OCI-LY3 (cell line): Measurements from ENCODE around the gene CEP104.

Experiments
- H2AFZ ChIP-seq: fragments of 200-600, 300-600 bp; shearing (Covaris generic); 2 replicates; pipeline ENCODE4 v1.6.0; 2014; ENCODE audit warnings: antibody characterized with exemption, low read depth, low read length
- H3K27ac ChIP-seq: fragments of 200-600, 300-600 bp; sonication (generic); 2 replicates; pipeline ENCODE4 v1.5.1; 2014; ENCODE audit warnings: mild to moderate bottlenecking, low read length, moderate library complexity, mixed read lengths
- H3K27me3 ChIP-seq: fragments of 200-600, 300-600 bp; sonication (generic); 2 replicates; pipeline ENCODE4 v1.6.1; 2014; ENCODE audit warnings: low read depth, low read length, mixed read lengths
- H3K36me3 ChIP-seq: fragments of 200-600, 300-600 bp; sonication (generic); replicated peaks from 2 replicates; pipeline ENCODE3; 2014; ENCODE audit warnings: low read depth, low read length, mixed read lengths
- H3K4me1 ChIP-seq: fragments of 300-600, 200-600 bp; sonication (generic); 2 replicates; pipeline ENCODE4 v1.6.1; 2014; ENCODE audit warnings: low read length, mixed read lengths
- H3K4me2 ChIP-seq: fragments of 200-600, 300-600 bp; sonication (generic); 2 replicates; pipeline ENCODE4 v1.6.1; 2014; ENCODE audit warnings: low read length, mixed read lengths
- H3K4me3 ChIP-seq: fragments of 300-600, 200-600 bp; sonication (generic); 2 replicates; pipeline ENCODE4 v1.5.1; 2014; ENCODE audit warnings: antibody characterized with exemption, mild to moderate bottlenecking, low read length, moderate library complexity
- H3K79me2 ChIP-seq: fragments of 300-600, 200-600 bp; shearing (Covaris generic); 2 replicates; pipeline ENCODE4 v1.6.1; 2014; ENCODE audit warnings: mild to moderate bottlenecking, low read length, mixed read lengths
- H3K9ac ChIP-seq: fragments of 300-600, 200-600 bp; shearing (Covaris generic); 2 replicates; pipeline ENCODE4 v1.6.0; 2014; ENCODE audit warnings: mild to moderate bottlenecking, low read length, moderate library complexity
- H3K9me3 ChIP-seq: fragments of 200-600, 300-600 bp; shearing (Covaris generic); 2 replicates; pipeline ENCODE4 v1.6.1; 2014; ENCODE audit warnings: low read length, mixed read lengths; ENCODE audit not compliant: insufficient read depth
- H4K20me1 ChIP-seq: fragments of 200-600, 300-600 bp; sonication (generic); 2 replicates; pipeline ENCODE4 v1.6.1; 2016; ENCODE audit warnings: low read length, mixed read lengths; ENCODE audit not compliant: insufficient read depth
- CTCF ChIP-seq: fragments of 200-600, 300-600 bp; sonication (generic); IDR thresholded peaks from 2 replicates; pipeline ENCODE4 v1.5.1; 2014; ENCODE audit warnings: antibody characterized with exemption, low read length, low read depth
- EZH2phosphoT487 ChIP-seq: fragments of 200-600 bp; shearing (Covaris generic); IDR thresholded peaks from 2 replicates; pipeline ENCODE4 v1.6.1; 2018; ENCODE audit warnings: antibody characterized with exemption, mixed run types, low read depth

Gene CEP104

DNA sequence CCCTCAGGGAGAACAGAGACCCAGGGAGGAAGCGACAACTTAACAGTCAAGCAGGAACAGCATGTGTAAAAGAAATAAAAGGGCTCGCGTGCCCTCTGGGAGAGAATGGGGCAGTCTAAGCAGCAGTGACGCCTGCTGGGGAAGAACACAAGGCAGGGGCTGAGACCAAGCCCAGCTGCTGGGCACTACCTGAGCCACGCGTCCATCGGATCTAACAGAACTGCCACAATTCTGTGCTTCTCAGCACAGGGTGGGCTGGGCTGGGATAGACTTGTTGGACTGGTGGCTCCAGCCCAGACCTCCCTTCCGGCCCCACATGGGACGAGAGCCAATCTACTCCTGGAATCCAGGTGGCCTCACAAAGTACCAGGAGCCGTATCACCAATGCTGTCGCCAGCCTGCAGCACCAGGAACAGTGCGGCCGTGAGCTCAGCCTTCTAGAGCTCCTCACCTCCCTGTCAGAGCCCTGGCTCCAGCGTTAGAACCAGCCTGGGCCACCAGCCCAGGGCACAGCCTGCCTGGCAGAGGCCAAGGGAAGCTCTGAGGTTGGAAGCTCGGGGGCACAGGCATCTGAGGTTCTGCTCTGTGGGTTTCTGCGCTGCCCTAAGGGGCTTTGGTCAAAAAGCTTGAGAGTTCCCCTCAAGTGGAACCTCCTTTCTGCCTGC lies 68.1 kb downstream of the CEP104 start:
- Histone ChIP-seq H3K4me2 (no peak overlapping the region), H3K4me1 (peaks cover 7% of the 10 kb centered on the region), H3K79me2 (peaks cover 39% of the 10 kb centered on the region), H3K27me3 (no peaks in the 10 kb centered on the region), H3K4me3 (no peak overlapping the region), H3K36me3 (peaks cover 17% of the 10 kb centered on the region), H3K9me3 (no peaks in the 10 kb centered on the region), H4K20me1 (peaks cover 13% of the 10 kb centered on the region; the same call in 1 of the 2 replicates), H2AFZ (no peak overlapping the region), H3K9ac (no peak overlapping the region), H3K27ac (no peak overlapping the region)
- no peak for TF ChIP-seq CTCF
- TF ChIP-seq EZH2phosphoT487: no peak

GRCh38 chr1:3787745-3788605 lies 69.0 kb downstream of the CEP104 start:
- Histone ChIP-seq H2AFZ (no peak overlapping the region), H3K4me3 (no peak overlapping the region), H3K4me1 (peaks cover 7% of the 10 kb centered on the region), H3K79me2 (peaks cover 30% of the 10 kb centered on the region), H4K20me1 (peaks cover 13% of the 10 kb centered on the region; the same call in 1 of the 2 replicates), H3K4me2 (no peak overlapping the region), H3K27me3 (no peaks in the 10 kb centered on the region), H3K9ac (no peak overlapping the region), H3K36me3 (peaks cover 18% of the 10 kb centered on the region), H3K27ac (no peak overlapping the region), H3K9me3 (no peaks in the 10 kb centered on the region)
- TF ChIP-seq CTCF (no peak), EZH2phosphoT487 (no peak)

- H3K36me3 ChIP-seq: peaks cover 18% of the 10 kb centered on the region
- H3K27me3 ChIP-seq: no peaks in the 10 kb centered on the region
- TF ChIP-seq EZH2phosphoT487 (no peak), CTCF (no peak)
- peaks cover 26% of the 10 kb centered on the region for H3K79me2 ChIP-seq
- H3K4me3 ChIP-seq: no peak overlapping the region
- no peak overlapping the region for H3K9ac ChIP-seq
- H4K20me1 ChIP-seq: peaks cover 13% of the 10 kb centered on the region; the same call in 1 of the 2 replicates
- no peak overlapping the region for H3K4me2 ChIP-seq
- H2AFZ ChIP-seq: no peak overlapping the region
- no peaks in the 10 kb centered on the region for H3K9me3 ChIP-seq
- no peak overlapping the region for H3K27ac ChIP-seq
- H3K4me1 ChIP-seq: peaks cover 7% of the 10 kb centered on the region
Observed at GRCh38 chr1:3787349-3787715, 69.7 kb downstream of the CEP104 start.
